Stimulated activated CD4-positive, alpha-beta T cell treated with anti-CD3 and anti-CD28 coated beads, Interleukin-4, amount 100 ng/mL, for 24 hours (primary cell): Measurements from ENCODE around the gene GSG1L2.
"Not testable (repeated sequence)": the region's sequence is repeated elsewhere in the genome, so short reads cannot be mapped to it uniquely, and the experiment has no call there.

Experiments
- DNase-seq: peaks from one replicate; pipeline ENCODE4 v3.0.0-alpha.2; 2020

Gene GSG1L2

DNA sequence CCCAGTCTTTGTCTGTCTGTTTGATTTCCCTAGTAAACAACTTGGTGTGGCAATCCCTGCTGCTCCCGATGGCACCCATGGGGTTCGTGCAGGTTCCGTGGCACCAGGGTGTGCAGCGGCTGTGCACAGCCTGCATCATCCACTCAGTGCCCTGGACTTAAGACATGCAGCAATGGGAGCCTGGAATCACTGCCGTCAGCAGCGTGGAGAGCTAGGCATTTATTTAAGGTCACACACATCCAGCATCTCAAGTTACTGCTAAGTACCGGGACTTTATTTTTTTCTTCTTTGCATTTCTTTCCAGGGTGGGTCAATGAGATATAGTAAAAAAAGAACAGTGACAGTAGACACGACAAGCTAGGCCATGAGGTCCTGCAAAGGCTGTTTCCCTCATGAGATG lies 33.3 kb downstream of the GSG1L2 start:
- no peak for DNase-seq

DNA sequence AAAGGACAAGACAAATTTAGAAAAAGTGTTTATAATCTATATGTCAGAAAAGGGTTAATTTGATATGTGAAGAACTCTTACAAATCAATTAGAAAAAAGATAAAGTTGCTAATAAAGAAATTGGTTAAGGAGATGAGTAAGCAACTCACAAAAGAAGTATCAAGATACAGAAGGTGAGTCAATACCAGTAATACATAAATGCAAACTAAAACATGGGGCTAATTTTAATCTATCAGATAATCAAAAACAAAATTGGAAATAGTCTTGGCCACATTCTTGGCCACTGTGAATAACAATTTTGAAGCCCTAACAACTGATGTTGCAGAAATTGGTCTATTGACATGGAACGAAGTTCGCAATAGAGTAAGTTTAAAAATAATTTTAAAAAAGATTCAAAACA lies 37.3 kb downstream of the GSG1L2 start:
- DNase-seq: no peak

DNA sequence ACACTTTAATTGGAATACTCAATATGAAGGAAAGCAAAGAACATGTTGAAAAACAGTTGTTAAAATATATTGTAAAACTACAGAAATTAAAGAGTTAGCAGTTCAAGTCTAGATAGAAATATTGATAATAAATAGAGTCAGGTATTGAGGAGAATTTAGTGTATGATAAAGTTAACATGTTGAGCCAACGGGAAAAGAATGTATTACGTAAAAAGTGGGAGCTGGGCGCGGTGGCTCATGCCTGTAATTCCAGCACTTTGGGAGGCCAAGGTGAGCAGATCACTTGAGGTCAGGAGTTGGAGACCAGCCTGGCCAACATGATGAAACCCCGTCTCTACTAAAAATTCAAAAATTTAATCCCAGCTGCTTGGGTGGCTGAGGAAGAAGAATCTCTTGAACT lies 38.4 kb downstream of the GSG1L2 start:
- not testable (repeated sequence) for DNase-seq

DNA sequence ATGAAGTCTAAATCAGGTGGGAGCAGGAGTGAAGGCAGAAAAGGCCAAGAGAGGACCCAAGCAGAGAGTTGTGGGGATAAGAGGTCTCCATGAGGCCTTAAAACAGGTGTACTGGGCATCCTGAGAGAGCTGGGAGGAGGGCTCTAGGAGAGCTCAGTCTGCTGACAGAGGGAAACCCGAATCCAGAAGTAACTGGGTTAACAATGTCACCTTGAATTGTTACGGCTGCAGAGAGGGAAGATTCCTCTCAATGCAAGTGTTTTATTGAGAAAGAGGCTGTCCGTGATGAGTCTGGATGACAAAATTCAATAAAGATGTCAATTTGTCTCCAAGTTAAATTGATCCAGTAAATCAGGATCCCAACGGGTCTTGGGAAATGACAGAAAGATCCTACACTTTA lies 38.8 kb downstream of the GSG1L2 start:
- no peak for DNase-seq

DNA sequence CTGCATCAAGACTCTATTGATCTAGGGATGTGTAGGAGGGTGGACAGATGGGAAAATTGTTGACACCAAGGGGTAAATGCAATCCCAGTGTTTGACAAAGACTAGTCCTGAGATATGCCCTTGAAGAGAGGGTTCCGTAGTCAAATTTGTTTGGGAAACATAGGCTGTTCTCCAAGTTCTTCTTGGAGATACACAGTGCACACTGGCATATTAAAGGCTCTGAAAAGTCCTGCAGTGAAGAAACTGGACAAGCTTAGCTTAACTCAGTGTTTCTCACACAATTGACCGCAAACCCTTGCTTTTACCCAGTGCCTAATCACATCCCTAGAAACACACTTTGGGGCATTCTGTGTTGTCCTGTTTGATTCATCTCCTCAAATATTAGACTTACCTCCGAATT lies 41.3 kb downstream of the GSG1L2 start:
- no peak for DNase-seq

DNA sequence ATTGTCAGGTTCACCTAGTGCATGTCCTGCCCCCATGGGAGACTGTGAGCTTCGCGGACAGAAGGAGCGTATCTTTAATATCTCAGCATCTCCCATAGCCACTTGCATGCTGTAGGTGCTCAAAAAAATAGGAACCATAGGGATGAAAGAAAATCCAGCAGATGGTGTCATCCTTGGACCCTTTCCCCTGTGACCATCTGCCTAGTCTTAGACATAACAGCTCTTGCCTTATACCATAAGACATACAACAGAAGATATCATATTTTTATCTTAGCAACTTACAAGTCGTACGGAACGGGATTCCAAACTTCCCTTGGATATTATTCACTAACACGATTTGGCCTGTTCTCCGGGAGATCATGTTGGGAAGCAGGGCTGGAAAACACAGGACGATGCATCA lies 45.0 kb downstream of the GSG1L2 start:
- DNase-seq: no peak

DNA sequence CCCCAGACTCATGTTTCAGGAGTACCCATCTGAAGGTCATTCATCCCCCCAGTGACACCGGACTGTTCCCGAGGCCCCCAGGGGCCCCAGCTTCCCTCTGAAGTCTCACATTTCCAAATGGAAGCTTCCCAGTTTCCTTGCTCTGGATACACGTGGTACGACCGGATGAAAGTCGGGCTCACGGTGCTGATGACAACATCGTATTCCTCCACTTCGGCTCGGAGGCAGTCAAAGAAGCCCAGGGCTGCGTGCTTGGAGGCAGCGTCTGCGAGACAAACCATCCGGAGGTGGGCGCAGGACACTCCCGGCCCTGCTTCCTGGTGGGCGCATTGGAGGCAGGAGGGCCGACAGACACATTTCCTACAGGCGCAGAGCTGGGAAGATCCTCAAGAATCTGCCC lies 49.2 kb downstream of the GSG1L2 start:
- no peak for DNase-seq

DNA sequence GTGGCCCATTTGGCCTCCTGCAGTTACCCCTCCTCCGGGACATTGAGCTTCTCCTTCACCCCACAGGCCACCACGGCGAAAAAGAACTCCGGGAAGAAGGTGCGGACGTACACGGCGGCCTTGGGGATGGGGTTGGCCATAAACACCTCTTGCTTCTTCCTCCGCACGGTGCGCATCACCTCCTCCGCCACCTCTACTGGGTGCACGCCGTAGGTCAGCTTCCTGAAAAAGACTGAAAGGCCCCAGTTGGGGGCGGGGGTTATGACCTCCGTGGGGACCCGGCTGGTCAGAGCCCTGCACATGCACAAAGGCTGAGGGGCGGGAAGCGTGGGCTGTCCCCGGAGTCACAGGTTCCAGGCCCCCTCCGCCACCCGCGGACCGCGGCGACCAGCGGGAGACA lies 50.4 kb downstream of the GSG1L2 start:
- DNase-seq: no peak

DNA sequence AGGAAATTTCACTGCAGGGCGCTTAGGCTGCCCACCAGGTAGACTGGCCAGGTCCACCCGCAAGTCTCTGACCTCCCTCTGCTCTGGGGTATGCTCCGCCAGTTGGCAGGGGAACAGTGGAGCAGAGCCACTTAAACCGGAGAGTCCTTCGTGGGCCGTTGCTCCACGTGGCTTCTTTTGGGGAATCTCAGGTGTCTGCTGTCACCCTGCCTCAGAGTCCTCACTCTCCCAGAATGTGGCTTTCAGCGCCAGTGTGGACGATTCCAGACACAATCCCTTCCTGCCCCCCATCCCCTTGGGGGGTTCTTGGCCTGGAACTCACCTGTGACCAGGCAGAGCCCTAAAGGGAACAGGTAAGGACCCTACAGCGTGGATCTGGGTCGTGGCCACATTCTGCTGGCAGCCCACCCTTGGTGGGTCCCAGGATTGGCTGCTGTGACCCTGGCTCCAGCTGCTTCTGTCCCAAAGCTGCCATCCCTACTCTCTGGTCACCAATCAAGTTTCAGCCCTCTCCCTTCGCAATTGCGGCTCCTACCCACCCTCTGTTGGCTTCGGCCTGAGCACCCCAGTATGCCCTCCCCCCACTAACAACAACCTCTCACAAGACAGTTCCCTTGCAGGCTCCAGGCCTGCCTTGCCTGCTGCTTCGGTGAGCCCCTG lies 52.7 kb downstream of the GSG1L2 start:
- DNase-seq: no peak

DNA sequence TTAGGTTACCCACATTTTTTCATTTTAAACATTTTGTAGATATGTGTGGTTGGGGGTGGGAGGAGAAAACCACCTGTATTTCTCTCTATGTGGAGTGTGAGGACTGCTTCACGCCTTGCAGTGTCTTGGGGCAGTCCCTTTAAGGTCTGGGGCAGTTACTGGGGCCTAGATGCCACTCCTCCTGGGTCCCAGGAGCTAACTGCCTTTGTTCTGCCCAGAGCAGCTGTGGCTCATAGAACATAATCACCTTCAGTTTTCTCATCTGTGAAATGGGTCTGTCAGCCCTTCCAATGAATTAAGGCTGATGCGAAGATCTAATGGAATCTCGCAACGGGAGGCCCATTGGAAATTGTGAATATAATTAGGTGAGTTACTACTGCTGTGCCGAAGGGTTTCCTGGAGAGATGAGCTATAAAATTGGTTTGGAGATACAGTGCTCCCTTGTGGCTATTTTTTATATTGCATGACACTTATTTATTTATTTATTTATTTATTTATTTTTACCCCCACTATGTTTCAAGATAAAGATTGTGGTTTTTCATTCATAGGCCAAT lies 53.4 kb downstream of the GSG1L2 start:
- no peak for DNase-seq

DNA sequence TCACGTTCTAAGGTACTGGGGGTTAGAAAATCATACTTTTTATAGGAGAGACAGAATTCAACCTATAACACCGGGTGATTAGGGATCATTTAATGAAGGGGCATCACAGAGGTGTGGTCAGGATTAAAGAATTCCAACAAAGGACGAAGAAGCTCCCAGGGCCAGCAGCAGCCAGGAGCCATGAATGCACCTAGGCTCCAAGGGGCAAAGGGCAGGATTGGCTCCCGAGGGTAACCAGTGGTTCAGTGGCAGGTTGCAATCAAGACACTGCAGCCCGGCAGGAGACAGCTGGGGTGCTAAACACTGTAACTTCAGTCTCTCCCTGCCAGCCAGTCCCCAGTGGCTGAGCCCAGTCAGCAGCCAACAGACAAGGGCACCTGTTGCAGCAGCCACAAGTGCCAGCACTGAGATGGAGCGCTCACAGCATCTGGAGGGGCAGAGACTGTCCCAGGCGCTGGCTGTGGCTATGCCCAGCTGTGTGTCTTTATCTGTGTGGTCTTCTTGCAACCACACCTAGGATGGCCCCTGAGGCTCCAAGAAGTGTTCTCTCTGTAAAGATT lies 54.4 kb downstream of the GSG1L2 start:
- DNase-seq: no peak

DNA sequence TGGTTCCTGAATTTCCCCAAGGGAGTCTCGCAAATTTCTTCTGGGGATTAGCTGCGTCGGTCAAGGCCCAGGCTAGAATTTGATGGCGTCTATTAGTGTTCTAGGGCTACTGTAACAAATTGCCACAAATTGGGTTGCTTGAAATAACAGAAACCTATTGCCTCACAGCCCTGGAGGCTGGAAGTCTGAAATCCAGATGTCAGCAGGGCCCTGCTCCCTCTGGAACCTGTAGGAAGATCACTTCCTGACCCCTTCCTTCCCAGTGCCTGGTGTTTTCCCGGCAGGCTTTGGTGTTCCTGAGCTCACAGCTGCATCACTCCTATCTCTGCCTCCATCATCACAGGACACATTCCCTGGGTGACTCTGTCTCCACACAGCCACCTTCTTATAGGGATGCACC lies 54.9 kb downstream of the GSG1L2 start:
- DNase-seq: no peak

DNA sequence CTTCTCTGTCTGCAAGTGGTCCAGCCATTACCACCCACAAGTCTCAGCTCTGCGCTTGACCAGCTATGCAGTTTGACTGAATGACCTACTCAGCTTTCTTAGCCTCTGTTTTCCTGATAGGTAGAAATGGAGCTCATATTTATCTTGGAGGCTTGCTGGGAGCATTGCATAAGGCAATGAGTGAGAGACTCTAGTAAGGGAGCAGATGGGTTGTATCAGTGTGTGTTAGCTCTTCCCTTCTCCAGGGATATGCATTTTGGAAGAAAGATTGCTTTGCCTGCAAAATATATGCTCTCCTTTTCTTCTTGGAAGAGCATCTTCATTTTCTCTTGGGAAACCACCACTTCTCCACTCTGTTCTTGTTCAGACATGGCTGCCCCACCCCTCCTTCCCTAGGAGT lies 56.6 kb downstream of the GSG1L2 start:
- no peak for DNase-seq

DNA sequence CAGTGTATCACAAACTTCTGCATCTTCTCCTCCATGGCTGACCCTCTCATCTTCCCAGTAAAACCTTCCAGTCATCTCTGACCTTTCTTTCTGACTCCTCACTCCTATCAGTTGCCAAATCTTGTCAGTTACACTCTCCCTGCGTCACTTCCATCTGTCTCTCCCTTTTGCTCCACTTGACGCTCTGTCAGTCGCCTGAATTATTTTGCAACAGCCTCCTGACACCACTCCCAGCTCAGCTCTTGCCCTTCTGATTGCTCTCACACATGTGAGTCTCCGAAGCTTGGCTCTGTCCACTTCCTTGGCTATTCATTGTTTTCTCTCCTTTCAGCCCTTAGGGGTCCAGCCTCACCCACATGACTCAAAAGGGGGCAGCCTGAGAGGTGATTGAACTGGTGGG lies 58.2 kb downstream of the GSG1L2 start:
- DNase-seq: no peak

DNA sequence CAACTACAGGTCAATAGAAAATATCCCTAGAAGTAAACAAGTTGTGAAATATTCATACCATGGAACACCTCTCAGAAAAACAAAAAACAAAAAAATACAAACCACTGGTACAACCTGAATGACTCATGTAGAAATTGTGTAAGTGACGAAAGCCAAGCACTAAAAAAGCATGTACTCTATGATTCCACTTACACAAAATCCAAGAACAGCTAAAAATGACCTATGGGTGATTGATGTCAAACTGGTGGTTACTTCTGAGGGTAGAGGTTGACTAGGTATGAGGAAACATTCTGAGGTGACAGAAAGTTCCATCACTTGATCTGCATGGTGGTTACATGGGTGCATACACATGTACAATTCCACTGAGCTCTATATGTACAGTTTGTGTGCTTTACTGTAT lies 61.6 kb downstream of the GSG1L2 start:
- no peak for DNase-seq

DNA sequence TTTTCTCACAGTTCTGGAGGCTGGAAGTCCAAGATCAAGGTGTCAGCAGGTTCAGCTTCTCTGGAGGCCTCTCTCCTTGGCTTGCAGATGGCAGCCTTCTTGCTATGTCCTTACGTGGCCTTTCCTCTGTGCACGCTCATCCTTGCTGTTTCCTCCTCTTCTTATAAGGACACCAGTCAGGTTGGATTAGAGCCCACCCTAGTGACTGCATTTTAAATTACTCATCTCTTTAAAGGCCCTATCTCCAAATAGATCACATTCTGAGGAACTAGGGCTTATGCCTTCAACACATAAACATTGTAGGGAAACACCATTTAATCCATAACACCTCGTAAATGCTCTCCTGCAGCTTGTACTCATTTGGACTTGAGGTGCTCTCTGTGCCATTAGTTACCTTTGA lies 66.8 kb downstream of the GSG1L2 start:
- no peak for DNase-seq
